AG08396 (cell line): ENCODE data around the gene GNG12.

ENCODE experiments used
- DNase-seq: peaks from one replicate; pipeline ENCODE4 v3.0.0; 2012; ENCODE audit warnings: low spot score, mixed read lengths

The GNG12 gene

GRCh38 chr1:67815303-67816094 lies 17.8 kb downstream of the GNG12 start:
- DNase-seq = no peak

- DNase-seq = no peak
These were observed 19.0 kb downstream of the GNG12 start for GRCh38 chr1:67814121-67814772.

- DNase-seq = no peak
These were observed 21.0 kb downstream of the GNG12 start for GRCh38 chr1:67812226-67812625.

- no peak for DNase-seq
These were observed 21.5 kb downstream of the GNG12 start for GRCh38 chr1:67811781-67812180.

GRCh38 chr1:67809887-67810286 lies 23.4 kb downstream of the GNG12 start:
- DNase-seq = no peak

GRCh38 chr1:67807282-67807681 lies 26.0 kb downstream of the GNG12 start:
- no peak for DNase-seq

- no peak for DNase-seq
These were observed 28.6 kb downstream of the GNG12 start for GRCh38 chr1:67804710-67805109.

GRCh38 chr1:67803380-67804279 lies 29.6 kb downstream of the GNG12 start:
- DNase-seq = no peak

GRCh38 chr1:67802565-67802964 lies 30.7 kb downstream of the GNG12 start:
- DNase-seq = no peak

- DNase-seq = no peak
These were observed 31.4 kb downstream of the GNG12 start for GRCh38 chr1:67801903-67802302.

GRCh38 chr1:67795179-67795912 lies 37.9 kb downstream of the GNG12 start:
- no peak for DNase-seq

- DNase-seq = peak; percentile 24
These were observed 39.7 kb downstream of the GNG12 start for GRCh38 chr1:67793562-67793961.

- DNase-seq = no peak
These were observed 40.4 kb downstream of the GNG12 start for GRCh38 chr1:67792741-67793458.

- peak; percentile 37 for DNase-seq
These were observed 41.2 kb downstream of the GNG12 start for GRCh38 chr1:67792103-67792502.

GRCh38 chr1:67791686-67792085 lies 41.6 kb downstream of the GNG12 start:
- peak; percentile 68 for DNase-seq

- no peak for DNase-seq
These were observed 42.0 kb downstream of the GNG12 start for GRCh38 chr1:67791261-67791660.

- DNase-seq = no peak
These were observed 43.0 kb downstream of the GNG12 start for GRCh38 chr1:67790201-67790692.

GRCh38 chr1:67789551-67789950 lies 43.7 kb downstream of the GNG12 start:
- DNase-seq = no peak

GRCh38 chr1:67788904-67789303 lies 44.4 kb downstream of the GNG12 start:
- DNase-seq = no peak

GRCh38 chr1:67788238-67788790 lies 45.0 kb downstream of the GNG12 start:
- DNase-seq = no peak

GRCh38 chr1:67787746-67788145 lies 45.5 kb downstream of the GNG12 start:
- DNase-seq = no peak
